ENCODE data around the gene MVP. TPM values are rescaled to one million over a fixed set of nuclear protein-coding genes. Genes with fewer than 3 reads are reported as not detected.
A peak's percentile ranks its signal among the peaks of the same experiment; 100 is the strongest.

The MVP gene
- total and polyA plus RNA-seq, 10 donors, result 72.3 to 200 (median 152) TPM

GRCh38 chr16:29862383-29862883, 42.2 kb downstream of the MVP start:
- intact Hi-C loops (cut with DNase I; ENCODE audit: low total_unique reads), result no loop called here
- H3K4me3 ChIP-seq, result peak overlapping the region; percentile 92 to 99 (median 96)
- no peaks in the 10 kb centered on the region for H3K9me3 ChIP-seq
- H3K27ac ChIP-seq, result peak overlapping the region; percentile 91 to 97 (median 94)
- H3K36me3 ChIP-seq, result peaks cover 0 to 40% (median 31%) of the 10 kb centered on the region in 6 donors
- peaks cover 17 to 36% (median 29%) of the 10 kb centered on the region in 6 donors for H3K4me1 ChIP-seq
- no peak for TF ChIP-seq POLR2AphosphoS5 (IDR thresholded peaks at IDR 0.05)
- TF ChIP-seq POLR2A (IDR thresholded peaks at IDR 0.05), result no peak
- TF ChIP-seq, protein P1, sequence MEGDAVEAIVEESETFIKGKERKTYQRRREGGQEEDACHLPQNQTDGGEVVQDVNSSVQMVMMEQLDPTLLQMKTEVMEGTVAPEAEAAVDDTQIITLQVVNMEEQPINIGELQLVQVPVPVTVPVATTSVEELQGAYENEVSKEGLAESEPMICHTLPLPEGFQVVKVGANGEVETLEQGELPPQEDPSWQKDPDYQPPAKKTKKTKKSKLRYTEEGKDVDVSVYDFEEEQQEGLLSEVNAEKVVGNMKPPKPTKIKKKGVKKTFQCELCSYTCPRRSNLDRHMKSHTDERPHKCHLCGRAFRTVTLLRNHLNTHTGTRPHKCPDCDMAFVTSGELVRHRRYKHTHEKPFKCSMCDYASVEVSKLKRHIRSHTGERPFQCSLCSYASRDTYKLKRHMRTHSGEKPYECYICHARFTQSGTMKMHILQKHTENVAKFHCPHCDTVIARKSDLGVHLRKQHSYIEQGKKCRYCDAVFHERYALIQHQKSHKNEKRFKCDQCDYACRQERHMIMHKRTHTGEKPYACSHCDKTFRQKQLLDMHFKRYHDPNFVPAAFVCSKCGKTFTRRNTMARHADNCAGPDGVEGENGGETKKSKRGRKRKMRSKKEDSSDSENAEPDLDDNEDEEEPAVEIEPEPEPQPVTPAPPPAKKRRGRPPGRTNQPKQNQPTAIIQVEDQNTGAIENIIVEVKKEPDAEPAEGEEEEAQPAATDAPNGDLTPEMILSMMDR (IDR thresholded peaks at IDR 0.05 in 8 of 11, conservative IDR thresholded peaks at IDR 0.05 in 3 of 11), result no peak
- no peaks in the 10 kb centered on the region for H3K27me3 ChIP-seq (replicated peaks in 1 of 7)
- no peak for DNase-seq
- WGBS, 5 donors, result 1 to 5% (median 2%) methylated on average over 17 to 27 of the region's 27 CpGs

DNA sequence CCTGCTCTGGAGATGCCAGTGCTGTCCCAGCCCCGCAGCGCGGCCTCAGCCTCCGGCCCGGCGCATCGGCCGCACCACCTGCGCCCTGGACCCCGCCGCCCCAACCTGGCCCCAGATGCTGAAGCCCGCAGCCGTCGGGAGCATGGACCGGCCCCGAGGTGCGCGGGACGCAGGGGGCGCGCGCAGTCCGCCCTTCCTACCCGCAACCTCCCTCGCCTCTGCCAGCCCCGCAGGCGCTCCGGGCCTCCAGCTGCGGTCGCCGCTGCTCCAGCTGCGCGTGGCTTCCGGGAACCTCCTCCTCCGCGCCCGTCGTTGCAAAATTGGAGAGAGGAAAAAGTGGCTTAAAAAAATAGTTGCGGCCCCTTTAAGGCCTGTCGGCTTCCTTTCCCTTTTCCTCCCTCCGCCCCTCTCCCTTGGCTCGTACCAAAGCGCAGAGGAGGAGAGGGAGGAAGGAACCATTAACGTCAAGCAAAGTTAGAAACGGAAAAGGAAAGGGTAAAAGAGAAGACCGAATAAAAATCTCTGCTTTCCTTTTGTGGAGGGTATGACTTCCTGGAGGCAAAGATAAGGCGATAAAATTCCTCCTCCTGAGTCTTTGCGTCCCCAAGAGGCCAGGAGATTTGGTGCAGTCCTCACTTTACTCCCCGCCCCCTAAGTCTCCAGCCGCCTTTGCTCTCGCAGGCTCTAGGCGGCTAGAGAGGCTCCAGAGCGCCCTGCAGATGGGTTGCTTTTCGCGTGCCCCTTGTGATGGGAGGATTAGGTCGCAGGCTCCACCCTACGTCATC, 42.8 kb downstream of the MVP start, which contains the start of gene CDIPT:
Gene CDIPT, minus strand, starts transcription at position 343 of the 785 bp plus-strand sequence. CDS start 369 bp downstream, outside the sequence.
- TF ChIP-seq, protein P1 (IDR thresholded peaks at IDR 0.05 in 8 of 11, conservative IDR thresholded peaks at IDR 0.05 in 3 of 11), result peak; percentile 28 to 86 (median 70)
- TF ChIP-seq POLR2A (IDR thresholded peaks at IDR 0.05) (peak in 1 of 3 donors; percentile 78), POLR2AphosphoS5 (IDR thresholded peaks at IDR 0.05) (peak; percentile 87 to 98 (median 89))
- peak within 1 kb of the TSS; percentile 92 to 99 (median 96) for H3K4me3 ChIP-seq
- no peaks in the 10 kb centered on the region for H3K27me3 ChIP-seq (replicated peaks in 1 of 7)
- H3K9me3 ChIP-seq, result no peaks in the 10 kb centered on the region
- 0 to 1% (median 0%) methylated on average over 30 to 57 of the region's 57 CpGs for WGBS, 5 donors
- peaks cover 17 to 36% (median 29%) of the 10 kb centered on the region in 6 donors for H3K4me1 ChIP-seq
- H3K27ac ChIP-seq, result peak within 1 kb of the TSS; percentile 91 to 97 (median 94)
- peaks cover 0 to 34% (median 31%) of the 10 kb centered on the region in 6 donors for H3K36me3 ChIP-seq
- DNase-seq, result peak; percentile 97
- intact Hi-C loops (cut with DNase I; ENCODE audit: low total_unique reads), result no loop called here

DNA sequence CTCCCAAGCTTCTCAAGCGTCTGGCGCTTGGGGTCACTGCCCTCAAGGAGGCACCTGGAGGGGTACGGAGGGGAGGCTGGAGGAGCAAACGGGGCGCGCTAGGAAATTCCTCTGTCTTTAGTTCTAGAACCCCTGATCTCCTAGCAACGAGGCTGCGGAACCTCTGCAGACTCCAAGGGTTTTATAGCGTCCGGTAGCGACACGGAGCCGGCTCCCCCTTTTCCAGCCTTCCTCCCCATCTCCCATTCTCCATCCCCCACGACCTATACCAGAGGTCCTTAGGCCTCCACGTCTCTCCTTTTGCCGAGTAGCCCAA, 43.4 kb downstream of the MVP start:
- TF ChIP-seq, protein P1 (IDR thresholded peaks at IDR 0.05 in 8 of 11, conservative IDR thresholded peaks at IDR 0.05 in 3 of 11), result no peak
- TF ChIP-seq POLR2AphosphoS5 (IDR thresholded peaks at IDR 0.05) (no peak), POLR2A (IDR thresholded peaks at IDR 0.05) (no peak)
- H3K9me3 ChIP-seq, result no peaks in the 10 kb centered on the region
- H3K36me3 ChIP-seq, result peaks cover 0 to 29% (median 25%) of the 10 kb centered on the region in 6 donors
- DNase-seq, result no peak
- H3K4me3 ChIP-seq, result peak overlapping the region in 5 of 8 donors; percentile 94 to 99 (median 97)
- 34 to 39% (median 34%) methylated on average over 16 of the region's 16 CpGs for WGBS, 5 donors
- H3K27ac ChIP-seq, result peak overlapping the region; percentile 91 to 97 (median 94)
- intact Hi-C loops (cut with DNase I; ENCODE audit: low total_unique reads), result no loop called here
- H3K4me1 ChIP-seq, result peaks cover 17 to 36% (median 29%) of the 10 kb centered on the region in 6 donors
- H3K27me3 ChIP-seq (replicated peaks in 1 of 7), result no peaks in the 10 kb centered on the region

DNA sequence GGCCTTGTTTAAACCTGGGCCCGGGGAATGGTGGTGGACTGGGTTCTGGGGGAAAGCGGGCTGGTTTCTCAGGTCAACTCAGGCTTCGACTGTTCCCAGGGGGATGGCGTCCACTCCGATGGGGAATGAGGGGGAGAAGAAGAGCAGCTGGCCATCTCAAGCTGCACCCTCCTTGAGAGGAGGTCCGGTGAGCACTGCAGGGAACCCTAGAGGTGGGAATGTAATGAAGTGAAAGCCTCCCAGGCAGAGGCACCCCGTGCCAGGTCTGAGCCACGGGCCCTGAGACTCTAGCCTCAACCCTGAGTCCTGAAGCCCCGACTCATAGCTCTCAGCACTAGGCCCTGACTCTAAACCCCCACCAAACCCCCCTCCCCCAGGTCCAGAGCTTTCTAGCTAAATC, 43.9 kb downstream of the MVP start:
- Histone ChIP-seq H3K4me3 (no peak overlapping the region), H3K4me1 (peaks cover 17 to 36% (median 29%) of the 10 kb centered on the region in 6 donors), H3K27ac (no peak overlapping the region), H3K9me3 (no peaks in the 10 kb centered on the region), H3K27me3 (replicated peaks in 1 of 7) (no peaks in the 10 kb centered on the region), H3K36me3 (peaks cover 0 to 23% (median 19%) of the 10 kb centered on the region in 6 donors)
- TF ChIP-seq POLR2A (IDR thresholded peaks at IDR 0.05), result no peak
- TF ChIP-seq, protein P1 (IDR thresholded peaks at IDR 0.05 in 8 of 11, conservative IDR thresholded peaks at IDR 0.05 in 3 of 11), result no peak
- TF ChIP-seq POLR2AphosphoS5 (IDR thresholded peaks at IDR 0.05), result no peak
- 78 to 87% (median 80%) methylated on average over 9 of the region's 9 CpGs for WGBS, 5 donors
- intact Hi-C loops (cut with DNase I; ENCODE audit: low total_unique reads), result no loop called here
- no peak for DNase-seq

All from spleen (tissue), 11 donors.